HG03432 (cell line): ENCODE measurements around the gene AMN.
"Not testable (repeated sequence)": the region's sequence is repeated elsewhere in the genome, so short reads cannot be mapped to it uniquely, and the experiment has no call there.

ENCODE experiments used
- ATAC-seq: cut with Tn5 transposase; IDR thresholded peaks from one replicate; pipeline ENCODE4 v1.9.1; 2021; ENCODE audit warnings: mild to moderate bottlenecking, moderate library complexity; ENCODE audit not compliant: unreplicated experiment

The AMN gene

GRCh38 chr14:102911991-102912761, 10.3 kb upstream of the AMN start:
- ATAC-seq: no peak

GRCh38 chr14:102913341-102914211, 8.9 kb upstream of the AMN start:
- no peak for ATAC-seq

DNA sequence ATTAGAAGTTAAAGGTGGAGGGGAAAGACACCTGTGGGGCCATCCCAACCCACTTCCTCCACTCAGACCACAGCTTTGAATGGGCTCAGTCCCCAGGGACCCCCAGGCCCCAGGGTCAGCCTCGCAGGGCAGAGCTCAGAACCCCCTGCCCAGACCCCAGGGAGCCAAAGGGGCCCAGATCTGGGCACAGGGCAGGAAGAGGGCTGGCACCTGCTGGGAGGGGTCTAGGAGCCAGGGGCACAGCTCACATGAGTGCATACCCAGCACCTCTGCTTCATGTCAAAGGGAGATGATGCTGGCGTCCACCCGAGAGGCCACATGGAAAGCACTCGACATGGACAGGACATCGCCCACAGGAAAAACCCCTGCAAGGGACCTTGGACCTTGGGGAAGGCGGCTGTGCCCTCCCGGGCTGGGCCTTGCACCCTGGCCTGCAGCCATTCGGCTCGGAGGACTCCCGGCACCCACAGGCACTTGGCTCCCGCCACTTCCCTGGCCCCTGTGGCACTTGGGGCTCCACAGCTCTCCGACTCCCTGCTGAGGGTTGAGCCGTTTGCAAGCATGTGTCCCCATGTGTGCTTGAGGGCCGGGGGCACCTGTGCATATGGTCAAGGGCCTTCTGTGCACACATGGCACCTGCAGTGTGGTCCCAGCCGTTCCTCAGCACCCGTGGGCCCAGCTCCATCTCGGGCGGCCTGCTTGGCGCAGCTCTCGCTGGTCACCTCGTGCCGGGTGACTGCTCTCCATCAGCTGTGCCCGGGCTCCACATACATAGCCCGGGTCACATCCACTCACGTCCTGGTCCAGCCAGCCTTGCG, 7.8 kb upstream of the AMN start:
- ATAC-seq: no peak

DNA sequence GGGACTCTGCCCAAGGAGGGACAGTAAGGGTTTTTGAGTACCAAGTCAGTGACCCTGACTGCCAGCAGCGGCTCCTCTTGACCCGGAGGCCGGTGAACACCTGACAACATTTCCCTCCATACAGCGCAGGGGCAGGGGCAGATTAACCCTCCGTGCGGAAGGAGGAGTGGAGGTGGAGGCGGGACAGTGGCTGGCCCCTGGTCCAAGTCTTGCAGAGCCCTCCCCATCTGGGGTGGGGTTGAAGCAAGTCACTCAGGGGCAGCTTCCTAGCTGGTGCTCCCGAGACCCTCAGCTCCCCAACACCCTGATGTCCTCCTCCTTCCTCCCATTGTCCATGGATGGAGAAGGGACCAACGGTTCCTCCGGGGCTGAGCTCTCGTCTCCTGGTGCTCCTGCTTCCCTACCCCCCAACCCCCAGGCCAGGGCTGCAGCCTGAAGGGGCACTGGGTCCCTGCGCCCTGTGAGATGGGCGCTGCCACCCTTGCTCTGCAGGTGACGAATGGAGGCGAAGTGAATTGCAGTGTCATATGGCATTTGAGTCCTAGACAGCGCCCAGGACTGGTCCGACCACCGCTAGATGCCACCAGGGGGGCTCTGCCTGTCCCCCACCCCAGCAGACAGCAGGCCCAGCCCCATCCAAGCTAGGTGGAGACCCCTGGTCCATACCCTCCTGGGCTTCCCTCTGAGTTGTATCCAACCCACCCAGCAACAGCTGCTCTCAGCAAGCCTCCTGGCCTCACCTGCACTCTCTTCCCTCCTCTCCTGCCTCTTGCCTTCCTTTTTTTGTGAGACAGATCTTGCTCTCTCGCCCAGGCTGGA, 7.0 kb upstream of the AMN start:
- ATAC-seq: no peak

- no peak for ATAC-seq
Measured at GRCh38 chr14:102916347-102917055, 6.0 kb upstream of the AMN start.

DNA sequence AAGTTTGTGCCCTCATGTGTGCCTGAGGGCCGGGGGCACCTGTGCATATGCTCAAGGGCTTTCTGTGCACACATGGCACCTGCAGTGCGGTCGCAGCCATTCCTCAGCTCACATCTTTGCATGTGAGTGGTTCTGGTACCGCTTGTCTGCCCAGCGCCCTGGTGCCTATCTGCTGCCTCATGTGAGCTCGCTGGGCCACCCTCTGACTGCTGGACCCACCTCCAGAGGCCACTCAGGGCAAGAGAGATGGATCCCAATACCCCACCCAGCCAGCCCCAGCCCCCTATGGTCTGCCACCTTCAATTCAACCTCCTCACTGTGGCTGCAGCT, 5.4 kb upstream of the AMN start:
- ATAC-seq: no peak

DNA sequence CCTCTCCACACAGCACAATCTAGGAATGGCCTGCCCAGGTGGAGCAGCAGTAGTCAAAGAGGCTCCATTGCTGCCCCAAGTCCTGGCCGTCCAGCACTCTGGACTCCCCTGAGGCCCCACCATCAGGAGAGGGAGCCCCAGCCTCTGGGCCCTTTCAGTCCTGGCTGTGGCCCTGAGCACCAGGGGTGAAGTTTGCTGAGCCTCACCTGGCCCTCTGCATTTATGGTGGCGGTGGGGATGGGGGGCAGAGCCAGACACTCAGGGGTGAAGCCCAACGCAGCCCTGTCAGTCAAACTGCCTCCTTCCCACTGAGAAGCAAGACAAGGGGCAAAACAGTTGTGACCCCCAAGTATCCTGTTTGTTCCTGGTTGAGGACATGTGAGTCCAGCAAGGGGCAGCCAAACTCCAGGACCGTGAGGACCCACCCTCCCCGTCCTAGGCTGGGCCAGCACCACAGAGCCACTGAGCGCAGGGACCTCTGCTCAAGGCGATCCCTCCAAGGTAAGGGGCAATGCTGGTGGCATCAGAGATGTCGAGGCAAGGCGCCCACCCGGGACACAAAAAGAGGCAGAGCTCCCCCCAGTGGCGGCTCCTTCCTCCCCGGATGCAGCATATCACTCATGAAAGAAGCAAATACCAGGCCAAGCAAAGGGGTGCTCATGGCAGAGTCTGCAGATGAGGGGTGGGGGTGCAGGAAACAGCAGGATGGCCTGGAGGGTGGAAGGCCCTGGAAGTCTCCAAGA, 4.8 kb upstream of the AMN start:
- no peak for ATAC-seq

GRCh38 chr14:102918438-102918837, 4.0 kb upstream of the AMN start:
- ATAC-seq: no peak

DNA sequence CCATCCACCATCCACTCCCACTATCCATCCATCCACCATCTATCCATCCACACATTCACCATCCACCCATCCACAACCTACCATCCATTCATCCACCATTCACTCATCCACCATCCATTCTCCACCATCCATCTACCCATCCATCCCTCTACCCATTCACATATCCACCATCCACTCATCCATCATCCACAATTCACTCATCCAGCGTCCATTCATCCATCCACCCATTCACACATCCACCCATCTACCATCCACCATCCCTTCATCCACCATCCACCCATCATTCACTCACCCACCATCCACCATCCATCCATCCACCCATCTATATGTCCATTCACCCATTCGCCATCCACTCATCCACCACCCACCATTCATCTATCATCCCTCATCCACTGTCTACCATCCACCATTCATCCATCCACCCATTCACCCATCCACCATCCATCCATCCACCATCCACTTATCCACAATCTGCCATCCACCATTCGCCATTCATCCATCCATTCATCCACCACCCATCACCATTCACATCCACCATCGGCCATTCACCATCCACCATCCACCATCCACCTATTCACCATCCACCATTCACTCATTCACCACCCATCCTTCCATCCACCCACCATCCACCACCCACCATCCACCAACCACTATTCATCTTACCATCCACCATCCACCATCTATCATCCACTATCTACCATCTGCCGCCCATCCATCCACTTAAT, 2.0 kb upstream of the AMN start:
- no peak for ATAC-seq

GRCh38 chr14:102920998-102921304, 1.5 kb upstream of the AMN start:
- ATAC-seq: no peak

DNA sequence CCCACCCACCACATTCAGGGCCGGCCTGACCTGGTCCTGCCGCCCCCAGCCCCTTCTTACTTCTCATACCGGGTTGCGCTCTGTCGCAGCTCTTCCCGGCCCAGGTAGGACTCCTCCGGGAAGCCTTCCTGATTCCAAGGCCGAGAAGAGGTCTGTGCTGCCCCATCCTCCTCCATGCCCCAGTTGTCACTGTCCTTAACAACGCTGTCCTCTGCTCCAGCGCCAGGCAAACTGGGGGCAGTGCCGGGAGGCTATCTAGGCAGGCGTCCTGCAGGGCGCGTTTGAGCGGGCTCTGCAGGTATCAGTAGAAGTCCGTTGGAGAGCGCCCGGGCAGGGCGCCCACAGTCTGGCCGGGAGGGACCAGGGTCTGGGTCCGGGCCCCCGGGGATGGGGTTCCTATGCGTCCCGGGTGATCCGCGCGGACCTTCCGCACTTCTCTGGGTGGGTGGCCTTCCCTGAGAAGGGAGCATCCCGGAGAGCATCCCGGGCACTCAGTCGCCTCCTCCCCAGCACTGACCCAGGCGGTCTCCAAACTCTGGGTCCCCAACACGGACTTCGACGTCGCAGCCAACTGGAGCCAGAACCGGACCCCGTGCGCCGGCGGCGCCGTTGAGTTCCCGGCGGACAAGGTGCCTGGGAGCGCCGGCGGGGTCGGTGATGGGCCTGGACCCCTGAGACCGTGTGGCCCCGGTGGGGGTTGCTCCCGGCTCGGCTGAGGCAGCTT, 900 bp downstream of the AMN start:
- no peak for ATAC-seq

DNA sequence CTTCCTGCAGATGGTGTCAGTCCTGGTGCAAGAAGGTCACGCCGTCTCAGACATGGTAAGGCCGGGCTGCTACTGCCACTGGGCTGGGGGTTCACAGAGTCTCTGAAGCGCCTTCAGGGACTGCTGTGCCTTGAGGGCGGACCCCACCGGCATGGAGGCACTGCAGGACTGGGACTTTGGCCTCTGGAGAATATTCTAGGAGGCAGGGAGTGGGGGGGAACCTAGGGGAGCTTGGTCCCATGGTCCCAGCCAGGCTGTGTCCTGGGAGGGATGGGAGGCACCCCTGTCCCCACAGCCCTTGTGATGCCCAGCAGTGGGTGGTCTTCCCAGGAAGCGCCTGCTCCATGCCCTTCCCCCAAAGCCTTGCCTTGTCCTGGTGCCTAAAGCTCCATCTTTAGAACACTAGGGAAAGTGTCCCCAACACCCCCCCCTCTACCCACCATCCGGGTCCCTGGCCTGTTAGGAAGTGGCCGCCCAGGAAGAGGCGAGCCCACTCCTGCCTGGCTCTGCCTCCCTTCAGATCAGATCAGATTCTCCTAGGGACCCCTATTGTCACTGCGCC, 1.5 kb downstream of the AMN start:
- no peak for ATAC-seq

DNA sequence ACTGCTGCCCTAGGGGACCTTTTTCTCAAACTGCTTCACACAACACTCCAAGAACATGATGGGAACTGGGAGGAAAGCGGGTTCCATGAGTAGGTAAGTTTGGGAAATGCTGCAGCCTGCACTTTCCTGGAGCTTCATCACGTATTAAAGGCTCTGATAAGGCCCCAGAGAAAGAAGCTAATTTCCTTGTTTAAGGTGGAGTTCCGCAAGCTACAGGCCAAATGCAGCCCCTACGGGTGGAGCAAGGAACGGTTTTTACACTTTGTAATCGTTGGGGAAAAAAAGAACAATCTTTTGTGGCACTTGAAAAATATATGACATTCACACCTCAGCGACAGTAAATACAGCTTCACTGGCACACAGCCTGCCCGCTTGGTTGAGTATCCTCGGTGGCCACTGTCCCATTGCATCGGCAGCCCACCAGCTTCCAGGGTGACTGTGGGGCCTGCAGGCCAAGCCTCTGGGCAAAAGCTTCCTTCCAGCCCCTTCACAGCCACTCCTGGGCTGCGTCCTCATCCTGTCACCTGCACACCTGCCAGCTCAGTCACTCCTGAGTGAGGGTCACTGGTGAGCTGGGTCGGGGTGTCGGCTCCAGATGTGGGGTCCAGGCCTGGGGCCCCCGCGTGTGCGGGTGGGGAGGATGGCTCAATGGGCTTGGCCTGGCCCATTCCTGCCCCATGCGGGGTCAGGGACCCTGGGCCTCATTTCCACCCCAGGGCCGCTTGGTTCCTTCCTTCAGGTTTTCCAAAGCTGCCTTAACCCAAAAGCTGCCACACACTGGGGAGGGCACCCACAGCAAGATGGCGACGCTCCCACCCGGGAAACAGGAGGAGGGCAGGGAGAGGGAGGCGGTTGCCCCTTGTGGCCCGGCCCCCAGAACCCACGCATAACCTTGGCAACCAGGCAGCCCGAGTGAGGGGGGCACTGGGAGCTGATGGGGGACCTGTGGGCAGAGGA, 2.4 kb downstream of the AMN start:
- ATAC-seq: no peak

GRCh38 chr14:102925646-102926045, 3.2 kb downstream of the AMN start:
- ATAC-seq: no peak

DNA sequence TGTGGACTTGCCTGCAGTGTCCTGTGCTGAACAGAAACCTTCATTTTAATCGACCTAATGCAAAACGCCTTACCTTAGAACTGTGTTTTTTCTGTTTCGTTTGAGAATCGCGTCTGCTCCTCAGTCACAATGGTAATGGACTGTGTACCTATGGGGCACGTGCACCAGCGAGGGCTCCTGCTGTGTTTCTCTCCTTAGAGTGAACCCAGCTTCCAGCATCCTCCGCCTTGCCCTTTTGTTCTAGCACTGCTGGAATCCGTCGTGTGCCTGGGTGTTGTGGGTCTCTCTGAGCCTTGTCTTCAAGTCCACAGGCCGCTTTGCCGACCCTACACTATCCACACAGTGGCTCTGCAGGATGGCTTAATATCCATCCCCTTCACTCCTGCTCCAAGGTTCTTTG, 3.6 kb downstream of the AMN start:
- no peak for ATAC-seq

DNA sequence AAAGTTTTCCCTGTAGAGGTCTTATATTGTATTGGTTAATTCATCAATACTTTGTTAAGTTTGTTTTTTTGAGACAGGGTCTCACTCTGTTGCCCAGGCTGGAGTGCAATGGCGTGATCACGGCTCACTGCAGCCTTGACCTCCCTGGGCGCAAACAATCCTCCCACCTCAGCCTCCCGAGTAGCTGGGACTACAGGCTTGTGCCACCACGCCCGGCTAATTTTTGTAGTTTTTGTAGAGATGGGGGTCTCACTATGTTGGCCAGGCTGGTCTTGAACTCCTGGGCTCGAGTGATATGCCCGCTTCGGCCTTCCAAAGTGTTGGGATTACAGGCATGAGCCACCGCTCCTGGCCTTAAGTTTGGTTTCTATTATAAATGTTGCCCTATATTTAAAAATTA, 4.4 kb downstream of the AMN start:
- not testable (repeated sequence) for ATAC-seq
